ENCODE results near the gene IRF6.

Gene IRF6

DNA sequence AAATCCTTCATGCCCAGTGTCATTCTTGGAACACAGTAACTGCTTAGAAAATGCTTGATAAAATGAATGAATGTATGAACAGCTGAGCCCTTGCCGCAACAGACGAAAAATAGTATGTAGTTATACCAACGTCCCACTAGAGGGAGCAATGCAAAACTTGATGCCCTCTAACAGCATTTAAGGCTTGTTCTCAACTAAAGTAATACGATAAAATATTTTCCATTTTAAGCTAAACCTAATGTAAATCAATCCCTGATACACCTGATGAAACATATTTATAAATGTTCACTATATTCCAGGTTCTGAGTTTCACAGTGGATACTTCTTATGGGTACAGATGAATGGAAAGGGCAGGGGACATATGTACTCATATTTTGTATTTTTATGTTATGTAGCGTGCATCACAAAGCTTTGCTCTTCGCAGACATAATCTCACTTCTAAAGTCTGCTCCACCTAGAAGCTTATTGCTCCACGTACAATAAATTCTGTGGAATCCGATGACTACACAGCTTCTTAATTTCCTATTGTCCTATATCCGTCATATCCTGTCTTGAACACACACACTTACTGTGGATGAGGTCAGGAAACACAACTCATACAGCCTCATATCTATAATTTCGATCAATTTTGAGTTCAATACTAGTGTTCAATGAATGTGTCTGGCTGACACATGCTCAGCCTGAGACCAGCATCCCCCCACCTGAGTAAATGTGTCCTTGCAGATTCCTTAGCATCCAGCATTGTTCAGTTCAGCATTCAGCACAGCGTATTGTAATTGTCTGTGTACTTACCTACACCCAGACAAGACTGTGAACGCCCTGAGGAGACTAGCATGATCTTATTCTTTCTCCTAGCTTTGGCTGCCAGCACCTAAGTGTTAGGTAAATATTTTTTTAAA lies 17.4 kb upstream of the IRF6 start:
- WGBS, 2 experiments: 46 to 50% methylated on average over 12 of the region's 12 CpGs
- H3K27me3 ChIP-seq (ENCODE audit: control insufficient read depth, insufficient read depth, low read length, poor library complexity, severe bottlenecking): peaks cover 18% of the 10 kb centered on the region
- no peak overlapping the region for H3K4me3 ChIP-seq (ENCODE audit: insufficient read depth, low read depth, low read length)
- H3K27ac ChIP-seq (ENCODE audit: insufficient read depth, low read depth, low read length, poor library complexity, severe bottlenecking): no peak overlapping the region
- no peaks in the 10 kb centered on the region for H3K36me3 ChIP-seq (ENCODE audit: control insufficient read depth, insufficient read depth, low read length)
- no peaks in the 10 kb centered on the region for H3K9me3 ChIP-seq (ENCODE audit: control insufficient read depth, low read length)
- H3K4me1 ChIP-seq (ENCODE audit: control insufficient read depth, insufficient read depth, low read length): no peaks in the 10 kb centered on the region

GRCh38 chr1:209822706-209823105 lies 16.8 kb upstream of the IRF6 start:
- Histone ChIP-seq H3K27ac (ENCODE audit: insufficient read depth, low read depth, low read length, poor library complexity, severe bottlenecking) (no peak overlapping the region), H3K9me3 (ENCODE audit: control insufficient read depth, low read length) (no peaks in the 10 kb centered on the region), H3K36me3 (ENCODE audit: control insufficient read depth, insufficient read depth, low read length) (no peaks in the 10 kb centered on the region), H3K4me3 (ENCODE audit: insufficient read depth, low read depth, low read length) (no peak overlapping the region), H3K4me1 (ENCODE audit: control insufficient read depth, insufficient read depth, low read length) (no peaks in the 10 kb centered on the region), H3K27me3 (ENCODE audit: control insufficient read depth, insufficient read depth, low read length, poor library complexity, severe bottlenecking) (peaks cover 20% of the 10 kb centered on the region)
- 76 to 79% methylated on average over 7 of the region's 7 CpGs for WGBS, 2 experiments

GRCh38 chr1:209820986-209821385 lies 15.0 kb upstream of the IRF6 start:
- H3K4me3 ChIP-seq (ENCODE audit: insufficient read depth, low read depth, low read length): no peak overlapping the region
- no peaks in the 10 kb centered on the region for H3K4me1 ChIP-seq (ENCODE audit: control insufficient read depth, insufficient read depth, low read length)
- H3K27ac ChIP-seq (ENCODE audit: insufficient read depth, low read depth, low read length, poor library complexity, severe bottlenecking): no peak overlapping the region
- H3K36me3 ChIP-seq (ENCODE audit: control insufficient read depth, insufficient read depth, low read length): no peaks in the 10 kb centered on the region
- WGBS, 2 experiments: 85 to 88% methylated on average over 4 of the region's 4 CpGs
- H3K9me3 ChIP-seq (ENCODE audit: control insufficient read depth, low read length): no peaks in the 10 kb centered on the region
- peaks cover 23% of the 10 kb centered on the region for H3K27me3 ChIP-seq (ENCODE audit: control insufficient read depth, insufficient read depth, low read length, poor library complexity, severe bottlenecking)

DNA sequence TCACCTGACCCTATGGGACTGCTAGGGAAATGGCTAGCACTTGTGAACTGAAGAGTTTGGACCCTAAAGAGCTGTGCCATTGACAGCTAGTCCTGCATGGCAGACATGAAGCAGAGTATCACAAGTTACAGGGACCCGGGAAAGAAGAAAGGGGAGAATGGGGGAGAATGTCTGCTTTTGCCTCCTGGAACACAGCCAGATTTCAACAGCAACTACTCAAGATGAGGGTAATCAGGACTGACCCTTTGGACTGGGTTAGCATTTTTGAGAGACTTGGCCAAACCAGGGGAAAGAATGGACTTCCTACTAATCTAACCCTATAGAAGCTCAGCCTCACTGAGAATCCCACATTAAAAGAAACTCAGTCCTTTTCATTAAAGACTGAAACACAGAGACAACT lies 13.1 kb upstream of the IRF6 start:
- no peak overlapping the region for H3K27ac ChIP-seq (ENCODE audit: insufficient read depth, low read depth, low read length, poor library complexity, severe bottlenecking)
- no peaks in the 10 kb centered on the region for H3K36me3 ChIP-seq (ENCODE audit: control insufficient read depth, insufficient read depth, low read length)
- no peaks in the 10 kb centered on the region for H3K9me3 ChIP-seq (ENCODE audit: control insufficient read depth, low read length)
- H3K4me1 ChIP-seq (ENCODE audit: control insufficient read depth, insufficient read depth, low read length): no peaks in the 10 kb centered on the region
- 0% methylated on average over 1 of the region's 1 CpG for WGBS, 2 experiments
- no peak overlapping the region for H3K4me3 ChIP-seq (ENCODE audit: insufficient read depth, low read depth, low read length)
- peaks cover 23% of the 10 kb centered on the region for H3K27me3 ChIP-seq (ENCODE audit: control insufficient read depth, insufficient read depth, low read length, poor library complexity, severe bottlenecking)

DNA sequence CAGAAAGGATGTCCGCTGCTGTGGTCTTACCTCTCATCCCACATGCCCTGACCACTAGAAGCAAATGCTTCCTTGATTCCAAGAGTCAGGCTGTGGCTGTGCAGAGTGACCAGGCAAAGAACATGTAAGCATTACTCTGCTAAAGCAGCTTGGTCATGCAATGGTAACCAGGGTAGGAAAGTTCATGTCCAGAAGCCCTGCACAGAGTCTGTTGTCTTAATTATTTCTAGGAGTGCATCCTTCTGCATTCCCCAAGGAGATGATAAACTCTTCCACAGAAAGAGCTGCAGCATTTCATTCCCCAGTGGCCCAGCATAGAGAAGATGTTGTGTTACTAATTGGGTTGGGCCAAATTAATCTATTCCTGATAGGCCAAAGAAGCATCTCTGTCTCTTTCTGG lies 11.7 kb upstream of the IRF6 start:
- Histone ChIP-seq H3K27me3 (ENCODE audit: control insufficient read depth, insufficient read depth, low read length, poor library complexity, severe bottlenecking) (peaks cover 20% of the 10 kb centered on the region), H3K36me3 (ENCODE audit: control insufficient read depth, insufficient read depth, low read length) (no peaks in the 10 kb centered on the region), H3K9me3 (ENCODE audit: control insufficient read depth, low read length) (no peaks in the 10 kb centered on the region), H3K4me3 (ENCODE audit: insufficient read depth, low read depth, low read length) (no peak overlapping the region), H3K4me1 (ENCODE audit: control insufficient read depth, insufficient read depth, low read length) (no peaks in the 10 kb centered on the region), H3K27ac (ENCODE audit: insufficient read depth, low read depth, low read length, poor library complexity, severe bottlenecking) (no peak overlapping the region)
- WGBS, 2 experiments: 96 to 98% methylated on average over 1 of the region's 1 CpG

DNA sequence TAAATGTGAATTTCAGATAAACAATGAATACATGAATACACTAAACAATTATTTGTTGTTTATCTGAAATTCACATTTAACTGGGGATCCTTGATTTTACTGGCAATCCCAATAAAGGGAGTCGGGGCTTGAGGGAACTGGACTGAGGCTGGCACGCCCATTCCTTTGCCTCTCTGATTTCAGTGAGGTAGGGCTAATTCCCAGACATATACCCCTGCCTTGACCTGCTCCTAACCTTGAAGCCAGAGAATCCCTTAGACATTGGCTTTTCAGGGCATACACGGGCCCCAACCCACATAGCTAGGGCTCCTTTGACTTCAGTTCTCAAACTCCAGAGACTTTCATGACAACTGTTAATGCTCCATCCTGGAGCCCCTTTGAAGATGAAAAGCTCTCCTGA lies 11.0 kb upstream of the IRF6 start:
- H3K4me1 ChIP-seq (ENCODE audit: control insufficient read depth, insufficient read depth, low read length): no peaks in the 10 kb centered on the region
- no peaks in the 10 kb centered on the region for H3K36me3 ChIP-seq (ENCODE audit: control insufficient read depth, insufficient read depth, low read length)
- H3K9me3 ChIP-seq (ENCODE audit: control insufficient read depth, low read length): no peaks in the 10 kb centered on the region
- H3K27me3 ChIP-seq (ENCODE audit: control insufficient read depth, insufficient read depth, low read length, poor library complexity, severe bottlenecking): peaks cover 15% of the 10 kb centered on the region
- 61 to 65% methylated on average over 3 of the region's 3 CpGs for WGBS, 2 experiments
- H3K4me3 ChIP-seq (ENCODE audit: insufficient read depth, low read depth, low read length): no peak overlapping the region
- H3K27ac ChIP-seq (ENCODE audit: insufficient read depth, low read depth, low read length, poor library complexity, severe bottlenecking): no peak overlapping the region

GRCh38 chr1:209815931-209816341 lies 10.0 kb upstream of the IRF6 start:
- H3K4me1 ChIP-seq (ENCODE audit: control insufficient read depth, insufficient read depth, low read length): no peaks in the 10 kb centered on the region
- WGBS, 2 experiments: 78 to 80% methylated on average over 6 of the region's 6 CpGs
- H3K9me3 ChIP-seq (ENCODE audit: control insufficient read depth, low read length): no peaks in the 10 kb centered on the region
- no peak overlapping the region for H3K27ac ChIP-seq (ENCODE audit: insufficient read depth, low read depth, low read length, poor library complexity, severe bottlenecking)
- H3K4me3 ChIP-seq (ENCODE audit: insufficient read depth, low read depth, low read length): no peak overlapping the region
- H3K27me3 ChIP-seq (ENCODE audit: control insufficient read depth, insufficient read depth, low read length, poor library complexity, severe bottlenecking): peaks cover 15% of the 10 kb centered on the region
- H3K36me3 ChIP-seq (ENCODE audit: control insufficient read depth, insufficient read depth, low read length): no peaks in the 10 kb centered on the region

DNA sequence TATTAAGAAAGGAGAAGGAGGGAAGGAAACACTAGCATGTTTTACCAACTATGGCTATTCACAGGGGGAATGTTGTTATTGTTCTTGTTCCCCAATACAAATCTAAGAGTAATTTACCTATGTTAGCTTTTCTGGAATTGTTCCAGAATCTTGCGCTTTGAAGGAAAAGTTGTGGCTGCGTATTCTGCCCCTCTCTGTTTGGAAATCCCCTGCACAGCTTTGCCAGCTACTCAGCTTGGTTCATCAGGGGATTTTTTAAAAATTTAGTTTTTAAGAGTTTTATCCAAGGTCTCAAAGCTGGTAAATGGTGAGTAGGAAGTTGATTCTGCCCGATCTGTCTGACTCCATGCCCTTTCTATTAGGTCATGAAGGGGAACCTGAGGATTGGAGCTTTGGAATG lies 9.5 kb upstream of the IRF6 start:
- Histone ChIP-seq H3K36me3 (ENCODE audit: control insufficient read depth, insufficient read depth, low read length) (no peaks in the 10 kb centered on the region), H3K4me1 (ENCODE audit: control insufficient read depth, insufficient read depth, low read length) (no peaks in the 10 kb centered on the region), H3K27ac (ENCODE audit: insufficient read depth, low read depth, low read length, poor library complexity, severe bottlenecking) (no peak overlapping the region), H3K4me3 (ENCODE audit: insufficient read depth, low read depth, low read length) (no peak overlapping the region), H3K9me3 (ENCODE audit: control insufficient read depth, low read length) (no peaks in the 10 kb centered on the region), H3K27me3 (ENCODE audit: control insufficient read depth, insufficient read depth, low read length, poor library complexity, severe bottlenecking) (peaks cover 12% of the 10 kb centered on the region)
- WGBS, 2 experiments: 95 to 97% methylated on average over 3 of the region's 3 CpGs

DNA sequence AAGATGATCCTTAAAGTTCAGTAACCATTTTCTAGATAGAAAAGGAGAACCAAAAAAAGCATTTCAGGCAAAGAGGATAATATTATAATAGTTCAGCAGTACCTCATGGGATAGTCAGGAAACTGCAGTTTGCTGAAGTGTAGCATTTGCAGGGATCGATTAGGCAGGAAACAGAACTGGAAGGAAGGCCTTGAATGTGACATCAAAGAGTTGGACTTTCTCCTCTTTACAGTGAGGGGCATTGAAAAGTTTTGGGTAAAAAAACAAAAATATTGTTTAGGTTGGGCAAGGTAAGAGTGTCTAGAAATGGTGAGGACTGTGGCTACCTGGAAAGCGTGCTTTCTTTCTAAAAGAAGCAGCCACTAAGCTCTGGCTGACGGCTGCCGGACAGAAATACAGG lies 8.0 kb upstream of the IRF6 start:
- no peak overlapping the region for H3K27ac ChIP-seq (ENCODE audit: insufficient read depth, low read depth, low read length, poor library complexity, severe bottlenecking)
- H3K36me3 ChIP-seq (ENCODE audit: control insufficient read depth, insufficient read depth, low read length): no peaks in the 10 kb centered on the region
- no peak overlapping the region for H3K4me3 ChIP-seq (ENCODE audit: insufficient read depth, low read depth, low read length)
- peaks cover 9% of the 10 kb centered on the region for H3K27me3 ChIP-seq (ENCODE audit: control insufficient read depth, insufficient read depth, low read length, poor library complexity, severe bottlenecking)
- H3K9me3 ChIP-seq (ENCODE audit: control insufficient read depth, low read length): no peaks in the 10 kb centered on the region
- H3K4me1 ChIP-seq (ENCODE audit: control insufficient read depth, insufficient read depth, low read length): no peaks in the 10 kb centered on the region
- WGBS, 2 experiments: 96 to 98% methylated on average over 4 of the region's 4 CpGs

- H3K4me1 ChIP-seq (ENCODE audit: control insufficient read depth, insufficient read depth, low read length): no peaks in the 10 kb centered on the region
- H3K36me3 ChIP-seq (ENCODE audit: control insufficient read depth, insufficient read depth, low read length): no peaks in the 10 kb centered on the region
- H3K27ac ChIP-seq (ENCODE audit: insufficient read depth, low read depth, low read length, poor library complexity, severe bottlenecking): no peak overlapping the region
- H3K9me3 ChIP-seq (ENCODE audit: control insufficient read depth, low read length): no peaks in the 10 kb centered on the region
- peaks cover 3% of the 10 kb centered on the region for H3K27me3 ChIP-seq (ENCODE audit: control insufficient read depth, insufficient read depth, low read length, poor library complexity, severe bottlenecking)
- 92 to 95% methylated on average over 5 of the region's 5 CpGs for WGBS, 2 experiments
- no peak overlapping the region for H3K4me3 ChIP-seq (ENCODE audit: insufficient read depth, low read depth, low read length)
These were observed 4.8 kb upstream of the IRF6 start for GRCh38 chr1:209810783-209811182.
